ENCODE data around the gene HLA-DPA1.

DNA sequence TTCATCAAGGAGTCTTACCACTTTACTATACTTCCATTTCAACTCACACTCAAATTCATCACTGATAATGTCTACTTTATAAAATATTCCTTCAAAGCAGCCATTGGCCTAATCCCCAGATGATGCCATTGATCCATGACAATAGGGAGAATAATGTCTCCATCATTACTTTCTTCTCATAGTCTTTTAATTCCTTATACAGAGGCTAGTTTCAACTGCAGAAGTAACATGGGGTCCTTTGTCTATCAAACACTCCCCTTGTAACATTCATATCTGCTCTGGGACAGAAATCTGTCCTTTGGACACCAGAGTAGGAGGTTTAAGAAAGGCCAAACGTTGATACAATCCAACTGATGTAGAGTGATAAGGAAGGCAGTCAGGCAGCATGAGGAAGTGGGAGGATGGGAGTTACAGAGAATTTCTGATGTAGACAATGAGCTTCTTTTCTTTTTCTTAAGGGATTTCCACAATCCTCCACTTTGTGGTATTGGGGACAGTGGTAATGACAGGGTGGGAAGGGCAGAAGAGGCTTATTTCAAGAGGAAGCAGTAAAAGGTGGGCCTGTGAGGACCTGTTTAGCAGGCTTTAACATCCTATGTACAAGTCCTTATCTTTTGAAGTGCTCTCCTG, 45.1 kb downstream of the HLA-DPA1 start:
- TF ChIP-seq, protein P1, sequence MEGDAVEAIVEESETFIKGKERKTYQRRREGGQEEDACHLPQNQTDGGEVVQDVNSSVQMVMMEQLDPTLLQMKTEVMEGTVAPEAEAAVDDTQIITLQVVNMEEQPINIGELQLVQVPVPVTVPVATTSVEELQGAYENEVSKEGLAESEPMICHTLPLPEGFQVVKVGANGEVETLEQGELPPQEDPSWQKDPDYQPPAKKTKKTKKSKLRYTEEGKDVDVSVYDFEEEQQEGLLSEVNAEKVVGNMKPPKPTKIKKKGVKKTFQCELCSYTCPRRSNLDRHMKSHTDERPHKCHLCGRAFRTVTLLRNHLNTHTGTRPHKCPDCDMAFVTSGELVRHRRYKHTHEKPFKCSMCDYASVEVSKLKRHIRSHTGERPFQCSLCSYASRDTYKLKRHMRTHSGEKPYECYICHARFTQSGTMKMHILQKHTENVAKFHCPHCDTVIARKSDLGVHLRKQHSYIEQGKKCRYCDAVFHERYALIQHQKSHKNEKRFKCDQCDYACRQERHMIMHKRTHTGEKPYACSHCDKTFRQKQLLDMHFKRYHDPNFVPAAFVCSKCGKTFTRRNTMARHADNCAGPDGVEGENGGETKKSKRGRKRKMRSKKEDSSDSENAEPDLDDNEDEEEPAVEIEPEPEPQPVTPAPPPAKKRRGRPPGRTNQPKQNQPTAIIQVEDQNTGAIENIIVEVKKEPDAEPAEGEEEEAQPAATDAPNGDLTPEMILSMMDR (IDR thresholded peaks at IDR 0.05) = no peak
- TF ChIP-seq POLR2A (IDR thresholded peaks at IDR 0.05) = no peak

All from suprapubic skin (tissue), 3 donors.